ENCODE results near the gene CPNE4. TPM values are rescaled to one million over a fixed set of nuclear protein-coding genes. Genes with fewer than 3 reads are reported as not detected.

CPNE4 gene
- total RNA-seq, 1 experiment from 2014 or later, result 5.7 TPM

GRCh38 chr3:131658771-131659170 is 376.0 kb downstream of the CPNE4 start:
- ChIA-PET CTCF (no interaction called here), POLR2A (ENCODE audit: low non-redundant PET) (no interaction called here)
- no TSS peak for BruUV-seq (replicated peaks)
- Histone ChIP-seq H3K4me3 (ENCODE audit: low read depth, low read length, poor library complexity, severe bottlenecking) (no peak overlapping the region), H3K27ac (ENCODE audit: low read depth, low read length, poor library complexity, severe bottlenecking) (no peak overlapping the region), H3K36me3 (ENCODE audit: insufficient read depth, low read length, poor library complexity, severe bottlenecking) (no peaks in the 10 kb centered on the region), H3K4me1 (ENCODE audit: insufficient read depth, low read length, poor library complexity, severe bottlenecking) (no peaks in the 10 kb centered on the region), H3K27me3 (replicated peaks; ENCODE audit: insufficient read depth, low read depth, low read length, poor library complexity) (no peaks in the 10 kb centered on the region), H3K9me3 (ENCODE audit: low read depth, low read length, poor library complexity, severe bottlenecking) (no peaks in the 10 kb centered on the region)
- DNase-seq (ENCODE audit: low spot score), result no peak
- TF ChIP-seq CTCF (conservative IDR thresholded peaks at IDR 0.05; ENCODE audit: low read depth, low read length), result no peak
- TF ChIP-seq EZH2 (IDR thresholded peaks at IDR 0.05; ENCODE audit: borderline replicate concordance, low read depth, low read length, poor library complexity, severe bottlenecking), result no peak
- intact Hi-C loops (cut with micrococcal nuclease; ENCODE audit: unreplicated experiment), result no loop called here

GRCh38 chr3:131658115-131658514 is 376.7 kb downstream of the CPNE4 start:
- ChIA-PET POLR2A (ENCODE audit: low non-redundant PET) (no interaction called here), CTCF (no interaction called here)
- Histone ChIP-seq H3K27ac (ENCODE audit: low read depth, low read length, poor library complexity, severe bottlenecking) (no peak overlapping the region), H3K36me3 (ENCODE audit: insufficient read depth, low read length, poor library complexity, severe bottlenecking) (no peaks in the 10 kb centered on the region), H3K4me3 (ENCODE audit: low read depth, low read length, poor library complexity, severe bottlenecking) (no peak overlapping the region), H3K27me3 (replicated peaks; ENCODE audit: insufficient read depth, low read depth, low read length, poor library complexity) (no peaks in the 10 kb centered on the region), H3K9me3 (ENCODE audit: low read depth, low read length, poor library complexity, severe bottlenecking) (no peaks in the 10 kb centered on the region), H3K4me1 (ENCODE audit: insufficient read depth, low read length, poor library complexity, severe bottlenecking) (no peaks in the 10 kb centered on the region)
- no peak for DNase-seq (ENCODE audit: low spot score)
- intact Hi-C loops (cut with micrococcal nuclease; ENCODE audit: unreplicated experiment), result no loop called here
- TF ChIP-seq EZH2 (IDR thresholded peaks at IDR 0.05; ENCODE audit: borderline replicate concordance, low read depth, low read length, poor library complexity, severe bottlenecking), result no peak
- no peak for TF ChIP-seq CTCF (conservative IDR thresholded peaks at IDR 0.05; ENCODE audit: low read depth, low read length)
- BruUV-seq (replicated peaks), result no TSS peak

- H3K4me1 ChIP-seq (ENCODE audit: insufficient read depth, low read length, poor library complexity, severe bottlenecking), result no peaks in the 10 kb centered on the region
- POLR2A ChIA-PET (ENCODE audit: low non-redundant PET), result no interaction called here
- no peak for DNase-seq (ENCODE audit: low spot score)
- no peaks in the 10 kb centered on the region for H3K9me3 ChIP-seq (ENCODE audit: low read depth, low read length, poor library complexity, severe bottlenecking)
- intact Hi-C loops (cut with micrococcal nuclease; ENCODE audit: unreplicated experiment), result no loop called here
- no peaks in the 10 kb centered on the region for H3K27me3 ChIP-seq (replicated peaks; ENCODE audit: insufficient read depth, low read depth, low read length, poor library complexity)
- BruUV-seq (replicated peaks), result no TSS peak
- CTCF ChIA-PET, result no interaction called here
- TF ChIP-seq CTCF (conservative IDR thresholded peaks at IDR 0.05; ENCODE audit: low read depth, low read length) (no peak), EZH2 (IDR thresholded peaks at IDR 0.05; ENCODE audit: borderline replicate concordance, low read depth, low read length, poor library complexity, severe bottlenecking) (no peak)
- no peak overlapping the region for H3K27ac ChIP-seq (ENCODE audit: low read depth, low read length, poor library complexity, severe bottlenecking)
- no peaks in the 10 kb centered on the region for H3K36me3 ChIP-seq (ENCODE audit: insufficient read depth, low read length, poor library complexity, severe bottlenecking)
- no peak overlapping the region for H3K4me3 ChIP-seq (ENCODE audit: low read depth, low read length, poor library complexity, severe bottlenecking)
Measured at GRCh38 chr3:131655070-131655690, 379.6 kb downstream of the CPNE4 start.

Measured in A673 (cell line).